ENCODE data around the gene MBOAT1.
"Not testable (repeated sequence)": the region's sequence is repeated elsewhere in the genome, so short reads cannot be mapped to it uniquely, and the experiment has no call there.

MBOAT1 gene

DNA sequence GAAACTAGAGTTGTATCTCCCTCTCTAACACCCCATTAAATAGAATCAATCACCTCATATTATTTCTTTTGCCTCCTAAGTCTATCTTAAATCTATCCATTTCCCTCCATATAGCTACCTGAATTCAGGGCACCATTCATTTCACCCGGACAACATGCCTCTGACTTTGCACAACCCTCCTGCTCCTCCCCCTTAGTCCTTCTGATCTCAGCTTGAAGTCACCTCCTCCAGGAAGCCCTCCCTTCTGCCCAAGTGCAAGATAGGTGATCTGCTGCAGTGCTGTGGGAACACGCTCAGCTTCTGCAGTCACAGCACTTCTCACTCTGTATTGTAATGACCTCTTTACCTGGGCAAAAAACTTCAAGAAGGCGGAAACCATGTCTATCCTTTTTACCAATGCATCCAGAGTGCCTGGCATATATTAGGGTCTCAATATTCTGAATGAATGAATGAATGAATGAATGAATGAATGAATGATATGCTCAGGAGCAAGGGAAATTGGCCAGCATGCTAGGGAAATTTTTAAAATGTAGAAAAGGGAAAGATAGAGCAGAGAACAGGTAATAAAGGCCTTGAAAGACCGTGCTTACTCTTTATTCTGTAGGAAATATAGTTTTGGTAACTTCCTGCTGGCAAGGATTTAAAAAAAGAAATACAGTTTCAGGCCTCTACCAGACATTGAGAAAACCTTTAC lies 41.7 kb downstream of the MBOAT1 start:
- no peak for DNase-seq (ENCODE audit: low read depth)

DNA sequence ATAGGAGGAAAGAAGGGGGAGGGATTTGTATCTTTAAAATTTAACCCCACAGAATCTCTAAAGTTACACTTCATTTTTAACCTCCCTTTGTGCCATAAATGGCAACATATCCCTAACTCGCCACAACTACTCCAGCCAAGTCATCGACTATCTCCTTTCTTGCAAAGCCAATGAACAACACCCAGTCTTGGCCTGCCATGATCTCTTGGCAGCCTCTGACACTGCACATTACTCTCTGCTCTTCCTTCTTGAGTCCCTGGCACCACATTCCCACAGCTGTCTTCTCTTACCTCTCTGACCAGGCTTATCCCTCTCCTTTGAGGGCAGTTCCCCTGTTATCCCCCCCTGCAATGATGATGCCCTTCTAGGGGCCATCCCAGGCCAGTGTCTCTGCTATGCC lies 42.5 kb downstream of the MBOAT1 start:
- DNase-seq (ENCODE audit: low read depth) = no peak

DNA sequence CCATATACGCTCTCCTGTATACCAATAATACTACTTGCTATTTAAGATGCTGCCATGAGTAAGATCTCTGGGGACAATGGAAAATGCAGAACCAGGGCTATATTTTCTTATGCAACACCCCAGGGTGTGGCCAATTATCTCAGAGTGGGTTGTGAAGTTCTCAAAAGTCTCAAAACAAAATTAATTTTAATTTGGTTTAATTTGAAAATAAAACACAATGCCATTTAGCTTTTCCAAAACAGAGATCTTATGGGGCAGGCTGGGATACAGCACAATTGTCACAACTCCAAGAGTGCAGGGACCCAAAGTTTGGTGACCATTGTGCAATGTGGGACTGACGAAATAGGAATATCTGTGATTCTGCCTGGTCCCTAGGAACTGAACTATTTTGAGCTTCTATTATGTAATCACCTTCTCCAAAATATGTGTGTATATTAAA lies 43.1 kb downstream of the MBOAT1 start:
- no peak for DNase-seq (ENCODE audit: low read depth)

DNA sequence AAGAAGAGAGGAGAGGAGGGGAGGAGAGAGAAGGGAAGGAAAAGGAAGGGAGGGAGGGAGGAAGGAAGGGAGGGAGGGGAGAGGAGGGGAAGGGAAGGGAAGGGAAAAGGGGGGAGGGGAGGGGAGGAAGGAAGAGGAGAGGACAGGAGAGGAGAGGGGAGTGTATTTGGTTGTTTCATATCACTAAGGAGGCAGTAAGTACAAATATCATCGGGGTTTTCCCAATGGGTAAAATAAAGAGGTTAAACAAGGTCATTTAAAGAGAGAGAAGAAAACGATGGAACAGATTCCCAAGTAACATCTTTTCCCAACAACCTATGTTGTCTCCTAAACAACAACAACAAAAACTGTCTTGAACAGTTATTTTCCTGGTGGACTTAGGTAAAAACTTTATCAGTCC lies 43.6 kb downstream of the MBOAT1 start:
- no peak for DNase-seq (ENCODE audit: low read depth)

DNA sequence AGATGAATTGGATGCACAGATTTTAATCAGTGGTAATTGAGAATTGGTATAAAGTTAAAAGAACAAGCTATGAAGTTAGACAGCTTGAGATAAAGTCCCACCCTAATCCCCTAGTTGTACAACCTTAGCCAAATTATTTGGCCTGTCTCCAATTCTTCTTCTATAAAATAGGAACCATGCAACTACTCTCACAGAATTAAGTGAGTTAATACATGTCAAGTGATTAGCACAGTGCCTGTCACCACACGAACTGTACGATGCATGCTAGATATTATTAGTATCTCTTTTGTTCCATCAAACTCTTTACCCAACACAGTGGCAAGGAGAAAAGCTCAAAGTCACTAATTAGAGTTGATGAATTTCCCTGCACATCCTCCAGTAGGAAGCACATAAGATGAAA lies 44.7 kb downstream of the MBOAT1 start:
- no peak for DNase-seq (ENCODE audit: low read depth)

DNA sequence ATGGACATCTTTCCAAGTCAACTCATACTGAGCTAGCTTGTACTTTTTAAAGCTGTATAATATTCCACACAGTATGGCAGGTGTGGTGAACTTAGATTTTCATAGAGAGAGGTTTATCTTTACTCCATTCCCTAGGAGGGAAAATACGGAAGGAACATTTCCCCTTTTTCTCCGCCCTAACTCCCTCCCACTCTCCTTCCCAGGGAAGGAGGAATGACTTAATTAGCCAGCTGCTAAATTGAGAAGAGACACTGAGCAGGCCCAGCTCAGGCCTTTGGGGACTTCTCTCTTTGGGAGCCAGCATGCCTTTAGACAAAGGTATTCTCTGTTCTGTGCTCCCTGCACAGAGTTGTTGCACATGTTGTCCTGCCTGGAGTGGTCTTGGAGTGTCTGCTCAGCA lies 46.1 kb downstream of the MBOAT1 start:
- DNase-seq (ENCODE audit: low read depth) = no peak

DNA sequence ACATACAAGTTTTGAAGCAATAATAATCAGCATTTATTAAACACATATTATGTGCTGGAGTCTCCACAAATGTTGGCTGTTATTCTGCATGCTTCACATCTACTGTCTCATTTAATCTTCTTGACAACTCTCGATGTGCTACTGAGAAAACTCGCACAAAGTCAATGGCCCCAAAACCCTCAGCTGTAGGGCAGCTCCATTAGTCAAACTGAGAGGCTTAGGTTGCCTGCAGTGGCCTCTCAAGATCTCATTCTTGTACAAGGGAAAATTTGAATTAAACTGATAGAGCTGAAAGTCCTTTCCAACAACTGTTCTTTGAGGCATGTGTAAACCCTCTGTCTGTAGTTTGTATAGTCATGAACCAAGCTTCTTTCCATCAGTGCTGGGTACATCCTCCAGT lies 49.8 kb downstream of the MBOAT1 start:
- no peak for DNase-seq (ENCODE audit: low read depth)

DNA sequence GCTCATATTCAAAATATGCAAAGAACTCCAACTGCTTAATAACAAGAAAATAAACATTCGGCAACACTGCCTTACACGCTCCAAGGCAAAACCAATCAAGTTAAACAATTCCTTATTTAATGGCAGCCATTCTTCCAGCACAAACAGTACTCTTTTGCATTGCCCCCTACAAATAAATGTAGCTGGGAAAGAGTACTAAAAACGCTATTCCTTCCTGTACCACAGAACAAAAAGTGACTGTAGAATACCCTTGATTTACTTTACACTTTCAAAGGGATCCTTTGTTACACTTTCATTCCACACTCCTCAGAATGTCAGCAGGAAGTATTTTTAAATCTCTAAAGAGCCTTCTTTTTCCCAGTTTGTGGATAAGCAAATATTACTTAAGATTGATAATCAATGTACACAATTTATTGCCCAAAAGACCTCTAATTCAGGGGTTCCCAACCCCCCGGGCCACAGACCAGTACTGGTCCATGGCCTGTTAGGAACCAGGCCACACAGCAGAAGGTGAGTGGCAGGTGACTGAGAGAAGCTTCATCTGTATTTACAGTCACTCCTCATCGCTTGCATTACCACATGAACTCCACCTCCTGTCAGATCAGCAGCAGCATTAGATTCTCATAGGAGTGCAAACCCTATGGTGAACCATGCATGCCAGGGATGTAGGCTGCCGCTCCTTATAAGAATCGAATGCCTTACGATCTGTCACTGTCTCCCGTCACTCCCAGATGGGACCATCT lies 51.6 kb downstream of the MBOAT1 start:
- no peak for DNase-seq (ENCODE audit: low read depth)

DNA sequence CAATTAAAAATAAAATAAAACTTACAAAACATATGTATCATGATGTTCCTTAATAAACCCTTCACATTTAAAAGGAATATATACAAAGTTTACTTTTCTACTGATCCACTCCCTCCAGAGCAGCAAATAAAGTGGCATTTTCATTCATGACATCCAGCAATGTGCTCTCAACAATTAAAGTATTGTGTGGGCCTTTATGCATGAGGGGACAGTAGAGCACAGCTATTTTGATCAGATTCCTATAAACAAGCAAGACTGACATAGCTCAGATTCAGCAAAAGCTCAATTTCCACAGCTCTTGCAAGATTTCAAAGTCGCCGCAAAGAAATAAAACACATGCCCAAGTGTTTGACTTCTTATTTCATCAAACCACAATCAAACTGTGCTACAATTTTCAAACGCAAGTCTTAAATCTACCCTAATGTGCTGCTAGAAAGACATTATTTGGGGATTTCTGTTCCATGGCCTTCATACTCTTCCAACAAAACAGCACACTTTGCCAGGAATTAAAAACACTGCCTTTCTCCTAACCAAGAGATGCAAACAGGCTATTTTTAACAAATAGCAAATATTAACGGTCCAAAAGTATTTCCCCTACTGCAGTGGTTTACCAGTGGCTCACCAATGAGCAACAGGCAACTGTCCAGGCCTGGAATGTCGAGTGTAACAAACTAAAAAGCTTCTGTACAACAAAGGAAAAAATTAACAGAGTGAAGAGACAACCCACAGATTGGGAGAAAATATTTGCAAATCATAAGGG lies 52.3 kb downstream of the MBOAT1 start:
- DNase-seq (ENCODE audit: low read depth) = no peak

DNA sequence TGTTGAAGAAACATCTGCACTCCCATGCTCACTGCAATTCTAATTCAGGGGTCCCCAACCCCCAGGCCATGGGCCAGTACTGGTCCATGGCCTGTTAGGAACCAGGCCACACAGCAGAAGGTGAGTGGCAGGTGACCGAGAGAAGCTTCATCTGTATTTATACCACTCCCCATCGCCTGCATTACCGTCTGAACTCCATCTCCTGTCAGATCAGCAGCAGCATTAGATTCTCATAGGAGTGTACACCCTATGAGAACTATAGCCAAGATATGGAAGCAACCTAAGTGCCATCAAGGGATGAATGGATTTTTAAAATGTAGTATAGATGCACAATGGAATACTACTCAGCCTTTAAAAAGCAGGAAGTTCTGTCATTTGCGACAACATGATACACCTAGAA lies 53.2 kb downstream of the MBOAT1 start:
- no peak for DNase-seq (ENCODE audit: low read depth)

DNA sequence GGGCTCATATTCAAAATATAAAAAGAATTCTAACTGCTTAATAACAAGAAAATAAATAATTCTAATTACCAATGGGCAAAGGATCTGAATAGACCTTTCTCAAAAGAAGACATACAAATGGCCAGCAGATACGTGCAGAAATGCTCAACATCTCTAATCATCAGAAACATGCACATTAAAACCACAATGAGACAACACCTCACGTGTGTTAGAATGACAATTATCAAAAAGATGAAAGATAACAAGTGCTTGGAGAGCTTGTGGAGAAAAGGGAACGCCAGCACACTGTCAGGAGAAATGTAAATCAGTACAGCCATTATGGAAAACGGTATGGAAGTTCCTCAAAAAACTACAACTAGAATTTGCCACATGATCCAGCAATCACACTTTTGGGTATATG lies 53.6 kb downstream of the MBOAT1 start:
- no peak for DNase-seq (ENCODE audit: low read depth)

DNA sequence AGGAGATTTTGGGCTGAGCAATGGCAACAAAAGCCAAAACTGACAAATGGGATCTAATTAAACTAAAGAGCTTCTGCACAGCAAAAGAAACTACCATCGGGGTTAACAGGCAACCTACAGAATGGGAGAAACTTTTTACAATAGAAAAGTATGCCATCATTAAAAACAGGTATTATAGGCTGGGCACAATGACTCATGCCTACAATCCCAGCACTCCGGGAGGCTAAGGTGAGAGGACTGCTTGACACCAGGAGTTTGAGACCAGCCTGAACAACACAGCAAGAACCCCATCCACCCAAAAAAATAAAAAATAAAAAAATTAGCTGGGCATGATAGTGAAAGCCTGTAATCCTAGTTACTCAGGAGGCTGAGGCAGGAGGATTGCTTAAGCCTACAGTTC lies 55.4 kb downstream of the MBOAT1 start:
- DNase-seq (ENCODE audit: low read depth) = no peak

DNA sequence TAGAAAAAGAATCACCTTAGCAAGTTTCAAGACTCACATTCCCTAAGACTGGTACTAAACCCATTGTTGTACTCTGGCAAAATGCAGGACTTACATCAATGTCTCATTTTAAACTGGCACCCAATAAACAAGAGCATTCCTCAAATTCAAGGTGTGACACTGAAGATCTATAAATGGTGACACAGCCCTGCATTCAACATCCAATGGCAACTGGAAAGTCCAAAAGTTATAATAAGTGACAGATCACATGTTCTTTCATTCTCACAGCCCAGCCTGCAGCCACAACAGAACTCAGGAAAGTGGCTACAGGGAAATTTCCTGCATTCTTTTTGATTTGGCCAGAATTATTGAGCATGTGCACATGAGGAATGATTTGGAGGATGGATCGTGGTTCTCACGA lies 57.5 kb downstream of the MBOAT1 start:
- DNase-seq (ENCODE audit: low read depth) = no peak

DNA sequence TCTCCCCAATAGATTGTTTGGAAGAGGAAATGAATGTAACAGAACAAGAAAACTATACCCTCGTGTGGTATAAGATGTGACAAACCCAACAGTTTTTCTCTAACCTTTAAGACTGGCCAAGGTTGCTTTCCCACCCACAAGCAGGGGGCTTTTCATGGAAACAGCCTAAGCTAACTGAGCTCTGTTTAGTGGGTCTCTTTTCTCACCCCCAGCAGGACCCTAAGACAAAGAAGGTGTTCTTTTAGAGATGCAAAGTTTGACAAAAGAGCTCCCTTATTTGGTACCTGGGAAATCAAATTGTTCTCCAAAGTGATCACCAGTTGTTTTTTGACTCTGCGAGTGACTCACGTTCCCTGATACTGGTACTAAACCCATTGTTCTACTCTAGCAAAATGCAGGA lies 59.1 kb downstream of the MBOAT1 start:
- DNase-seq (ENCODE audit: low read depth) = no peak

DNA sequence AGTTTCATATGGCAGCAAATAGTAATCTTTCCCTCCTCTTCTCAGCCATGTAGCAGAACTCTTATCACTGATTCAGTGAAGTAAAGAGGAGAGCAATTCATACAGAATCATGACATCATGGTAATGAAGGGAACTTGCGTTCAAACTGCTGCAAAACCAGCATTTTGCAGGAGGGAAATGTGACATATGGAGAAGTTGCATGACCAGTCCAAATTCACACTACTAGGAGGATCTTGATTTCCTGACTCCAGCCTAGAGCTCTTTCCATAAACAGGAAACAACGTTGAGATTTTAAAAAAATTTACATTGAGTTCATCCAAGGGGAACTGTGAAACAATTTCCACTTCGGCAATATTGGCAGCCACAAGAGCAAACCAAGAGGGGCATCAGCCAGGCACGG lies 63.8 kb downstream of the MBOAT1 start:
- no peak for DNase-seq (ENCODE audit: low read depth)

DNA sequence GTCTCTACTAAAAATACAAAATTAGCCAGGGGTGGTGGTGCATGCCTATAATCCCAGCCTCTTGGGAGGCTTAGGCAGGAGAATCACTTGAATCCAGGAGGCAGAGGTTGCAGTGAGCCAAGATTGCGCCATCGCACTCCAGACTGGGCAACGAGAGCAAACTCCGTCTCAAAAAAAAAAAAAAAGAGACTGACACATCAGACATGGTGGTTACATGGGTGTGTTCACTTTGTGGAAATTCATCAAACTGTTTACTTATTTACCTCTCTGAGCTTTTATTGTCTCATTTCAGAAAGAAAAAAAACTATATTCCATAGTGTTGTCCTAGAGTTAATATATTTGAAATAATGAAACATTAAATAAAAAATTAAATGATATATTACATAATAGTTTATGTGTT lies 64.8 kb downstream of the MBOAT1 start:
- DNase-seq (ENCODE audit: low read depth) = no peak

DNA sequence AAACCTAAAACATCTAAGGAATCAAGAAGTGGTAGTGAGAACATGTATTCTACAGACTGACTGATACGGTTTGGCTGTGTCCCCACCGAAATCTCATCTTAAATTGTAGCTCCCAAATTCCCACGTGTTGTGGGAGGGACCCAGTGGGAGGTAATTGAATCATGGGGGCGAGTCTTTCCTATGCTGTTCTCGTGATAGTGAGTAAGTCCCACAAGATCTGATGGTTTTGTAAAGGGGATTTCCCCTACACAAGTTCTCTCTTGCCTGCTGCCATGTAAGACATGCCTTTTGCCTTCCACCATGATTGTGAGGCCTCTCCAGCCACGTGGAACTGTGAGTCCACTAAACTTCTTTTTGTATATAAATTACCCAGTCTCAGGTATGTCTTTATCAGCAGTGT lies 65.4 kb downstream of the MBOAT1 start:
- DNase-seq (ENCODE audit: low read depth) = not testable (repeated sequence)

DNA sequence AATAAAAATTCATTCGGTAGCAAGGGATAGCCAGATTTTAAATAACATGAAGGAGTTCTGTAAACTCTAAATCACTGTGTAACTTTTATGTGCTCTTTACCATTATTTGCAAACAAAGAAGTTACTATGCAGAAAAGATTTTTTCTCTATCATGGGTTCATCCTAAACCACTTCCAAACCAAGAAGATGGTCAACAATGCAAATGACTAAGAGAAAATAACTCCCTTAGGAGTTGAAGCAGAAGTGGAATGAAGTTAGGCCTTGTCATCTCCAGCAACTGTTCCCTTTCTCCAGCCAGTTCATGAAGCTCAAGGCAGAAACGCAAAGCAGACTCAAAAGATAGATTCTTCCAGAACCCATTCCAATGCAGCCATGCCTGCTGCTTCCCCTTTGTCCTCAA lies 66.0 kb downstream of the MBOAT1 start:
- DNase-seq (ENCODE audit: low read depth) = no peak

DNA sequence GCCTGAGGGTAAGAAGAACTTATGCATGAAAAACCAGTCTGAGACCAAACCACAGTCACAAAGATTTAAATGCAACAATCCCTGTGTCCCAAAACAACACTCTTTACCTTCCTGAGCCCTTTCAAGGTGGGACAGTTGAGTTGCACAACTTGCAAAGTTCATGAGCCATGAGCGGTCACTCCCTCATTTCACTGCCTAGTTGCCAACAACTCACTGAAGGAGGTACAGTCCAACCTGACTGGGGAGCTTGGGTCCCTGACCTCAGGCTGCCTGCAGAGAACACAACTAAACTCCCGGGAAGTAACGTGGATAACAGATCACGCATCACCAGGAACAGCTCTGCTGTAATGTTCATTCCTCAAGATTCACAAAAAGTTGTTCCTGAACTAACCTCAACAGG lies 69.4 kb downstream of the MBOAT1 start:
- no peak for DNase-seq (ENCODE audit: low read depth)

DNA sequence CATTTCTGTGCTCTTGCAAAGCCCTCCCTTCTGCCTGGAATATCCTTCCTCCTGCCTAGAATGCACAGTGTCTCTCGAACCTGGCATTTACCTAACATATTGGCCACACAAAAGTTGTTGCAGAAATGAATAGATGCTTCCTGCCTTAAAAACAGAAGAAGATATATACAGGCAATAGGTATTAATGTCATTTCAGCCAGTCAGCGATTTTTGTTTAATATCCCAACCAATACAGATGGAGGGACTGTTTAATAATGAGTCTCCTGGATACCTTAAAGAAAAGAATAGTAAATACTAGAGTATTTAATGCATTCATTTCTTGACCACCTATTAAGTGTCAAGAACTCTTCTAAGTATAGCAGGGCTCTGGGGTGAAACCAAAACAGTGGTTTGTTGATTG lies 70.3 kb downstream of the MBOAT1 start:
- no peak for DNase-seq (ENCODE audit: low read depth)

DNA sequence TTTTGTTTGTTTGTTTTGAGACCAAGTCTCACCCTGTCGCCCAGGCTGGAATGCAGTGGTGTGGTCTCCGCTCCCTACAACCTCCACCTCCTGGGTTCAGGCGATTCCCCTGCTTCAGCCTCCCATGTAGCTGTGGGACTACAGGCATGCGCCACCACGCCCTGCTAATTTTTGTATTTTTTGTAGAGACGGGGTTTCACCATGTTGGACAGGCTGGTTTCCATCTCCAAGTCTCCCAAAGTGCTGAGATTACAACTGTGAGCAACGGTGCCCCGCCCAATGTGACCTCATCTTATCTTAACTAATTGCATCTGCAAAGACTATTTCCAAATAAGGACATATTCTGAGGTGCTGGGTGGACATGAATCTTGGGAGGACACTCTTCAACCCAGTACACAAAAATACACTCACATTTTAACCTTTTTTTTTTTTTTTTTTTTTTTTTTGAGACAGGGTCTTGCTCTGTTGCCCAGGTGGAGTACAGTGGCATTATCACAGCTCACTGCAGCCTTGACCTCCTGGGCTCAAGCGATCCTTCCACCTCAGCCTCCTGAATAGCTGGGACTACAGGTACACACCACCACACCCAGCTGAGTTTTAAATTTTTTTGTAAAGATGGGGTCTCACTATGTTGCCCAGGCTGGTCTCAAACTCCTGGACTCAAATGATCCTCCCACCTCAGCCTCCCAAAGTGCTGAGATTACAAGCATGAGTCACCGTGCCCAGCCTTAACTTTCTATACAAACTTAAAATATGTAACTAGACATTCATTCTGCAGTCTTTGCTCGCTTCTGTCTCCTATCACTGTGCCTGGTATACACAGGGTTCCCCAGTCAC lies 72.9 kb downstream of the MBOAT1 start:
- not testable (repeated sequence) for DNase-seq (ENCODE audit: low read depth)

DNA sequence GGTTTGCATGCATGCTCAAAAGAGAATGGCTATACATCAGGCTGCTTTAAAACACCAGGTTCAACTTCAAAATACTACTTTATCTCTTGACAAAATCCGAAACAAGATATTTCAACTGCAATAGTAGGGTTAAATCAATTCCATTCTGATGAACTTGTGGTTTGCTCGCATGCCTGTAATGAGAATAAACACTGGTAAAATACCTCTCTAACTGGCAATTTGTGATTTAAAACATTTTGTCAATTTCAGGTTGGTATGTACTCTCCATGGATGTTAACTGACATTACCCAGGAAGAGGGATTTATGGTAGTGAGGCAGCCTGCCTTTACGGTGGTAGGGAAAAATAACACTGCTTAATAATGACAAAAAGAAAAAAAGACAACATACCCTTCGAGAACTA lies 74.4 kb downstream of the MBOAT1 start:
- DNase-seq (ENCODE audit: low read depth) = no peak

All from stimulated activated CD8-positive, alpha-beta memory T cell treated with anti-CD3 and anti-CD28 coated beads, Interleukin-7, amount 100 ng/mL, for 24 hours (primary cell).